HepG2 (cell line): ENCODE measurements around the gene CCDC93. TPM values are rescaled to one million over a fixed set of nuclear protein-coding genes. Genes with fewer than 3 reads are reported as not detected.

Experiments used
- ATAC-seq: fragments of 200-7000 bp; cut with Tn5 transposase; 3 replicates; pipeline ENCODE4 v1.9.1; 2020; ENCODE audit warnings: mild to moderate bottlenecking, moderate library complexity
- BruUV-seq: library from RNA; stranded (reverse); fragments of 400-500 nt; replicated peaks from 2 replicates; lab custom pipeline; 2021; lab: Mats Ljungman, UMichigan
- CTCF ChIA-PET: fragments of 300-600 bp; formaldehyde crosslinking; extraction: SDS; loops from one replicate; lab custom pipeline; 2021; ENCODE audit warnings: low total read pairs, inconsistent platforms, low intra/inter-chr PET ratio; lab: Yijun Ruan, JAX
- POLR2A ChIA-PET: fragments of 350-600 bp; sonication (Branson Sonifier 250); formaldehyde crosslinking; loops from one replicate; lab custom pipeline; 2020; ENCODE audit warnings: antibody characterized with exemption, inconsistent platforms; lab: Yijun Ruan, JAX
- DNase-seq: peaks from one replicate; pipeline ENCODE4 v3.0.0-alpha.2; 2015; ENCODE audit warnings: low spot score
- FAIRE-seq: peaks from 3 replicates; lab custom pipeline; 2011; peaks lifted over from hg19 to GRCh38; lab: Jason Lieb, UNC
- H2AFZ ChIP-seq: one replicate; pipeline ENCODE4 v1.6.1; 2011; ENCODE audit warnings: low read length, inconsistent platforms
- H3K27ac ChIP-seq: fragments of 300-600 bp; 3 replicates; pipeline ENCODE4 v1.8.0; 2011; ENCODE audit warnings: mixed run types, mild to moderate bottlenecking, mixed read lengths, low read length, inconsistent platforms; ENCODE audit not compliant: insufficient read depth; ENCODE audit errors: extremely low read length
- H3K27me3 ChIP-seq, 2 experiments: fragments of 200-600 bp in 1 of 2; 2 replicates in 1 of 2; 3 replicates in 1 of 2; pipeline versions ENCODE4 v1.6.0 to v1.8.0; 2011; ENCODE audit warnings: low read length in 2 of 2, mild to moderate bottlenecking in 2 of 2, moderate library complexity in 2 of 2, inconsistent platforms in 1 of 2; ENCODE audit not compliant: insufficient read depth in 2 of 2, control insufficient read depth in 1 of 2
- H3K36me3 ChIP-seq, 2 experiments: fragments of 200-600 bp in 1 of 2; replicated peaks in 1 of 2; 2 replicates in 1 of 2; 3 replicates in 1 of 2; pipeline versions ENCODE4 v1.5.1 to v1.8.0; 2011; ENCODE audit warnings: low read length in 2 of 2, inconsistent platforms in 1 of 2; ENCODE audit not compliant: insufficient read depth in 2 of 2, control insufficient read depth in 1 of 2
- H3K4me1 ChIP-seq: 2 replicates; pipeline ENCODE4 v1.5.1; 2012; ENCODE audit warnings: low read length, inconsistent platforms; ENCODE audit not compliant: insufficient read depth
- H3K4me2 ChIP-seq: 2 replicates; pipeline ENCODE4 v1.6.0; 2011; ENCODE audit warnings: low read depth, low read length, inconsistent platforms
- H3K4me3 ChIP-seq, 3 experiments: fragments of 200-600 bp in 1 of 3; sonication (generic), shearing (Covaris generic) in 1 of 3; replicated peaks in 1 of 3; 2 replicates each; pipeline ENCODE4 v1.5.1; 2011 to 2016; ENCODE audit warnings: low read length in 3 of 3, inconsistent platforms in 2 of 3, low read depth in 2 of 3, mild to moderate bottlenecking in 2 of 3, control low read depth in 1 of 3, mixed read lengths in 1 of 3; ENCODE audit not compliant: insufficient read depth in 1 of 3
- H3K79me2 ChIP-seq: one replicate; pipeline ENCODE4 v1.6.1; 2011; ENCODE audit warnings: low read length, inconsistent platforms; ENCODE audit not compliant: insufficient read depth
- H3K9ac ChIP-seq: 2 replicates; pipeline ENCODE4 v1.6.0; 2011; ENCODE audit warnings: mild to moderate bottlenecking, low read depth, low read length, inconsistent platforms; ENCODE audit not compliant: insufficient read depth
- H3K9me3 ChIP-seq: 2 replicates; pipeline ENCODE4 v1.5.1; 2012; ENCODE audit warnings: mild to moderate bottlenecking, low read length
- H4K20me1 ChIP-seq: 2 replicates; pipeline ENCODE4 v1.6.0; 2011; ENCODE audit warnings: inconsistent platforms, mild to moderate bottlenecking, low read length, moderate library complexity; ENCODE audit not compliant: insufficient read depth
- KDM1A ChIP-seq: IDR thresholded peaks from 2 replicates; pipeline ENCODE4 v1.6.1; 2016; ENCODE audit warnings: missing compliant biosample characterization
- KLF15 ChIP-seq: sonication (generic); formaldehyde crosslinking; IDR thresholded peaks from 2 replicates; pipeline ENCODE4 v1.8.1; 2023; ENCODE audit warnings: borderline replicate concordance, mild to moderate bottlenecking, inconsistent platforms, missing genetic modification reagents, mixed read lengths
- MIXL1 ChIP-seq: IDR thresholded peaks from 2 replicates; pipeline ENCODE4 v1.6.1; 2016
- RBM22 ChIP-seq: fragments of 200-400 bp; formaldehyde crosslinking; optimal IDR thresholded peaks from 2 replicates; pipeline ENCODE3; 2017; ENCODE audit warnings: mild to moderate bottlenecking, low read length, moderate library complexity
- ZNF251 ChIP-seq: sonication (generic); formaldehyde crosslinking; IDR thresholded peaks from 2 replicates; pipeline ENCODE4 v1.9.0; 2021; ENCODE audit warnings: mild to moderate bottlenecking, missing genetic modification reagents
- ZNF678 ChIP-seq: sonication (generic); formaldehyde crosslinking; IDR thresholded peaks from 2 replicates; pipeline ENCODE4 v1.4.0; 2020; ENCODE audit warnings: mild to moderate bottlenecking, missing genetic modification reagents
- ZNF775 ChIP-seq: sonication (generic); formaldehyde crosslinking; IDR thresholded peaks from 2 replicates; pipeline ENCODE4 v1.4.0; 2020; ENCODE audit warnings: missing genetic modification reagents, mild to moderate bottlenecking, moderate library complexity, borderline replicate concordance
- in situ Hi-C: cut with HindIII; loops from 2 replicates; pipeline ENCODE4 v1.10.0; 2017; ENCODE audit warnings: low pct_unique_long_range_greater_than_20kb; ENCODE audit not compliant: extremely low pct_ligation_motif_present
- intact Hi-C: fragments of 100-400 bp; cut with micrococcal nuclease; formaldehyde crosslinking; loops from one replicate; pipeline ENCODE4 v1.10.0; 2022; ENCODE audit not compliant: unreplicated experiment
- polyA plus RNA-seq, 8 experiments: library from polyadenylated mRNA; depleted of rRNA in 3 of 8; stranded (reverse) in 7 of 8; unstranded in 1 of 8; fragments of >200 nt; fragmentation: Illumina TruSeq in 4 of 8; extraction: Trizol in 4 of 8; gene quantifications; 2 replicates each; pipeline versions ENCODE4 v1.2.1 to v1.2.3, GENCODE V29; 2011 to 2016; ENCODE audit warnings: low read depth in 4 of 8, missing spikeins in 1 of 8, mixed read lengths in 1 of 8; ENCODE audit not compliant: insufficient read depth in 1 of 8
- total RNA-seq, 5 experiments: library from RNA; depleted of rRNA; stranded (reverse); fragments of >200 nt; fragmentation: Illumina TruSeq; extraction: Trizol; gene quantifications; 2 replicates each; pipeline ENCODE4 v1.2.3, GENCODE V29; 2016; ENCODE audit warnings: low read depth in 1 of 5
- TF ChIP-seq, protein P1 (sequence below): sonication (generic); formaldehyde crosslinking; IDR thresholded peaks from 2 replicates; pipeline ENCODE4 v1.4.0; 2020; ENCODE audit warnings: missing genetic modification reagents, borderline replicate concordance

The CCDC93 gene
- total and polyA plus RNA-seq, 2 of the 13 experiments (the other 11 are each of a cell fraction or from before 2014, with no cell fraction given) = 37.2 to 53.2 TPM

DNA sequence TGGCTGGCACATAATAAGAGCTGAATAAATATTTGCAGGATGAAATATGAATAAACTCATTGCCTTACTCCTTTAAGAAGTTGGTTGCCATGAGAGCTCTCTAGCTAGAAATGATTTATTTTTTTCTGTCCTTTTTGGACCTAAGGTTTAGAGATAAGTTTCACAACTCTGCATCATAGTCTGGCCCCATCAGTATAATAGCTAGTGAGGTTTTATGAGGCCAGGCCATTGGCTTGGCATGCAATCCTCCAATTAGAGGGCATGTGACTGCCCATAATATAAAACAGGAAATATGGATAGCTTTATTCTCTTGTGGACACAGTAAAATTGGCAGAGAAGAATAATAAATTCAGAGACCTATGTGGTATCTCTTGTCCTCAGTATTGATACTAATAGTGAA, 48.2 kb upstream of the CCDC93 start:
- Histone ChIP-seq H3K36me3 (no peaks in the 10 kb centered on the region), H2AFZ (no peak overlapping the region), H3K9ac (no peak overlapping the region), H3K27me3 (peaks cover 0 to 6% of the 10 kb centered on the region in 2 experiments; a peak in 1 of 5 replicates), H3K4me1 (peaks cover 34% of the 10 kb centered on the region), H3K4me2 (no peak overlapping the region), H3K79me2 (no peaks in the 10 kb centered on the region), H3K4me3 (no peak overlapping the region), H3K9me3 (no peaks in the 10 kb centered on the region), H4K20me1 (no peaks in the 10 kb centered on the region), H3K27ac (no peak overlapping the region)
- ATAC-seq = no peak
- TF ChIP-seq ZNF251 (CRISPR knock-in tag) = no peak
- TF ChIP-seq, protein P1, sequence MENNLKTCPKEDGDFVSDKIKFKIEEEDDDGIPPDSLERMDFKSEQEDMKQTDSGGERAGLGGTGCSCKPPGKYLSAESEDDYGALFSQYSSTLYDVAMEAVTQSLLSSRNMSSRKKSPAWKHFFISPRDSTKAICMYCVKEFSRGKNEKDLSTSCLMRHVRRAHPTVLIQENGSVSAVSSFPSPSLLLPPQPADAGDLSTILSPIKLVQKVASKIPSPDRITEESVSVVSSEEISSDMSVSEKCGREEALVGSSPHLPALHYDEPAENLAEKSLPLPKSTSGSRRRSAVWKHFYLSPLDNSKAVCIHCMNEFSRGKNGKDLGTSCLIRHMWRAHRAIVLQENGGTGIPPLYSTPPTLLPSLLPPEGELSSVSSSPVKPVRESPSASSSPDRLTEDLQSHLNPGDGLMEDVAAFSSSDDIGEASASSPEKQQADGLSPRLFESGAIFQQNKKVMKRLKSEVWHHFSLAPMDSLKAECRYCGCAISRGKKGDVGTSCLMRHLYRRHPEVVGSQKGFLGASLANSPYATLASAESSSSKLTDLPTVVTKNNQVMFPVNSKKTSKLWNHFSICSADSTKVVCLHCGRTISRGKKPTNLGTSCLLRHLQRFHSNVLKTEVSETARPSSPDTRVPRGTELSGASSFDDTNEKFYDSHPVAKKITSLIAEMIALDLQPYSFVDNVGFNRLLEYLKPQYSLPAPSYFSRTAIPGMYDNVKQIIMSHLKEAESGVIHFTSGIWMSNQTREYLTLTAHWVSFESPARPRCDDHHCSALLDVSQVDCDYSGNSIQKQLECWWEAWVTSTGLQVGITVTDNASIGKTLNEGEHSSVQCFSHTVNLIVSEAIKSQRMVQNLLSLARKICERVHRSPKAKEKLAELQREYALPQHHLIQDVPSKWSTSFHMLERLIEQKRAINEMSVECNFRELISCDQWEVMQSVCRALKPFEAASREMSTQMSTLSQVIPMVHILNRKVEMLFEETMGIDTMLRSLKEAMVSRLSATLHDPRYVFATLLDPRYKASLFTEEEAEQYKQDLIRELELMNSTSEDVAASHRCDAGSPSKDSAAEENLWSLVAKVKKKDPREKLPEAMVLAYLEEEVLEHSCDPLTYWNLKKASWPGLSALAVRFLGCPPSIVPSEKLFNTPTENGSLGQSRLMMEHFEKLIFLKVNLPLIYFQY = no peak
- TF ChIP-seq KDM1A = no peak
- no peak for TF ChIP-seq MIXL1 (CRISPR knock-in tag)
- no peak for TF ChIP-seq ZNF678 (CRISPR knock-in tag)
- no peak for TF ChIP-seq KLF15 (CRISPR knock-in tag)
- TF ChIP-seq ZNF775 (CRISPR knock-in tag) = no peak
- no peak for TF ChIP-seq RBM22
- intact Hi-C loops (no loop called here), in situ Hi-C loops (no loop called here)
- no peak for FAIRE-seq
- BruUV-seq = no TSS peak
- ChIA-PET POLR2A (no interaction called here), CTCF (interaction anchor here (1.3 to 2.0 kb wide), 2 partner anchors 15 to 29 kb away, joined by 12 to 16 read pairs; no protein-coding TSS in a partner anchor)
- DNase-seq = no peak
